DMS114 treated with DMSO at 0.1 percent for 48 hours (cell line): Measurements from ENCODE around the gene DDT.
"Not testable (repeated sequence)": the region's sequence is repeated elsewhere in the genome, so short reads cannot be mapped to it uniquely, and the experiment has no call there.

Experiments used
- DNase-seq: peaks from one replicate; lab custom pipeline; 2025; ENCODE audit not compliant: unreplicated experiment; lab: John Stamatoyannopoulos, UW

Gene DDT

GRCh38 chr22:23974345-23974744 is at the start of gene DDT:
TSS of gene DDT (minus strand) at chr22:23974441. CDS start at chr22:23974414, 27 bp downstream.
- not testable (repeated sequence) for DNase-seq

- DNase-seq, result no peak
Observed at GRCh38 chr22:24023204-24023789, 49.1 kb upstream of the DDT start.

- DNase-seq, result no peak
Observed at GRCh38 chr22:24021304-24021703, 47.1 kb upstream of the DDT start.

GRCh38 chr22:24016156-24016555 is 41.9 kb upstream of the DDT start:
- DNase-seq, result no peak

GRCh38 chr22:24011735-24012068 is 37.5 kb upstream of the DDT start:
- DNase-seq, result no peak

- DNase-seq, result no peak
Observed at GRCh38 chr22:24010018-24010391, 35.8 kb upstream of the DDT start.

GRCh38 chr22:24009227-24010017 is 35.2 kb upstream of the DDT start:
- DNase-seq, result no peak

GRCh38 chr22:24008381-24009226 is 34.4 kb upstream of the DDT start:
- no peak for DNase-seq

- no peak for DNase-seq
Observed at GRCh38 chr22:24008022-24008283, 33.7 kb upstream of the DDT start.

- DNase-seq, result no peak
Observed at GRCh38 chr22:24007253-24008021, 33.2 kb upstream of the DDT start.

- DNase-seq, result no peak
Observed at GRCh38 chr22:24006914-24007214, 32.6 kb upstream of the DDT start.

GRCh38 chr22:24006207-24006913 is 32.1 kb upstream of the DDT start:
- DNase-seq, result no peak

- no peak for DNase-seq
Observed at GRCh38 chr22:24005201-24005600, 31.0 kb upstream of the DDT start, which contains the start of gene GSTT4. TSS of gene GSTT4 (minus strand) at chr22:24005453. CDS start at chr22:24005356, 97 bp downstream.

GRCh38 chr22:24003887-24004286 is 29.6 kb upstream of the DDT start:
- no peak for DNase-seq

- no peak for DNase-seq
Observed at GRCh38 chr22:24002851-24003250, 28.6 kb upstream of the DDT start.

- no peak for DNase-seq
Observed at GRCh38 chr22:24002272-24002671, 28.0 kb upstream of the DDT start.

- DNase-seq, result no peak
Observed at GRCh38 chr22:24001314-24001713, 27.1 kb upstream of the DDT start.

GRCh38 chr22:23999779-24000178 is 25.5 kb upstream of the DDT start:
- not testable (repeated sequence) for DNase-seq

GRCh38 chr22:23997092-23997491 is 22.9 kb upstream of the DDT start:
- DNase-seq, result no peak

GRCh38 chr22:23993581-23994177 is 19.4 kb upstream of the DDT start:
- DNase-seq, result not testable (repeated sequence)
